22Rv1 (cell line): Measurements from ENCODE around the gene OTOF.

Source experiments
- H3K27ac ChIP-seq: fragments of 450-650 bp; 2 replicates; pipeline ENCODE4 v1.5.1; 2017
- ZFX ChIP-seq: fragments of 450-650 bp; IDR thresholded peaks from 2 replicates; pipeline ENCODE4 v1.6.1; 2017; ENCODE audit warnings: antibody characterized with exemption, borderline replicate concordance
- TF ChIP-seq, protein P1 (sequence below): fragments of 450-650 bp; IDR thresholded peaks from 2 replicates; pipeline ENCODE4 v1.5.1; 2017; ENCODE audit warnings: mild to moderate bottlenecking

The OTOF gene

DNA sequence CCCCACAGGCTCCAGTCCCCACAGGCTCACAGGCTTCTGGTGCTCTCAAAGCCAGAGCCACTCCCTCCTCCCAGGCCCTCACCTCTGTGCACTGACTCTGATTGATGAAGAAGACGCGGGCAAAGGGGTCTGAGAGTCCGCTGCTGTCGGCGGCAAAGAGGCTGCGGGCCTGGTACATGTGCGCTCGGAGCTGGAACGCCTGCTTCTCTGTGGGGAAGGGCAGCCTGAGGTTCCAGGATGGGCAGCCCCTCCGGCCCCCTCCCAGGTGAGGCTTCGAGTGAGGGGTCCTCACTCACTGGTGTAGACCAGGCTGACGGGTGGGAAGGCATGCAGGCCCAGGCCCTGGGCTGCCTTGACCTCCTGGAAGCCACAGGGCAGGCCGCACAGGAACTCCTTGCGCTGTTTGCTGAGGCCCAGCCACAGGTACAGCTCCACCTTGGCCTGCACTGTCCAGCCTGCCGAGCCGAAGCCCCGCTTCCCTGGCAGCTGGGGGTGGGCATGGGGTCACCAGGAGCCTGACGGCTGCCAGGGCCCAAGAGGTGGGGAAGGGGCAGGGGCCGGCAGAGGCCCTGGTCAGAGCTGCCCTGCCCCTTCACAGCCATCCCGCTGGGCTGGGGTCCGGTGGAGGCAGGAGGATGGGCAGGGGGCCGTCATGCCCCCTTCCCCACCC is 2.0 kb downstream of the OTOF start:
- no peak overlapping the region for H3K27ac ChIP-seq
- no peak for TF ChIP-seq ZFX
- TF ChIP-seq, protein P1, sequence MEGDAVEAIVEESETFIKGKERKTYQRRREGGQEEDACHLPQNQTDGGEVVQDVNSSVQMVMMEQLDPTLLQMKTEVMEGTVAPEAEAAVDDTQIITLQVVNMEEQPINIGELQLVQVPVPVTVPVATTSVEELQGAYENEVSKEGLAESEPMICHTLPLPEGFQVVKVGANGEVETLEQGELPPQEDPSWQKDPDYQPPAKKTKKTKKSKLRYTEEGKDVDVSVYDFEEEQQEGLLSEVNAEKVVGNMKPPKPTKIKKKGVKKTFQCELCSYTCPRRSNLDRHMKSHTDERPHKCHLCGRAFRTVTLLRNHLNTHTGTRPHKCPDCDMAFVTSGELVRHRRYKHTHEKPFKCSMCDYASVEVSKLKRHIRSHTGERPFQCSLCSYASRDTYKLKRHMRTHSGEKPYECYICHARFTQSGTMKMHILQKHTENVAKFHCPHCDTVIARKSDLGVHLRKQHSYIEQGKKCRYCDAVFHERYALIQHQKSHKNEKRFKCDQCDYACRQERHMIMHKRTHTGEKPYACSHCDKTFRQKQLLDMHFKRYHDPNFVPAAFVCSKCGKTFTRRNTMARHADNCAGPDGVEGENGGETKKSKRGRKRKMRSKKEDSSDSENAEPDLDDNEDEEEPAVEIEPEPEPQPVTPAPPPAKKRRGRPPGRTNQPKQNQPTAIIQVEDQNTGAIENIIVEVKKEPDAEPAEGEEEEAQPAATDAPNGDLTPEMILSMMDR: no peak

DNA sequence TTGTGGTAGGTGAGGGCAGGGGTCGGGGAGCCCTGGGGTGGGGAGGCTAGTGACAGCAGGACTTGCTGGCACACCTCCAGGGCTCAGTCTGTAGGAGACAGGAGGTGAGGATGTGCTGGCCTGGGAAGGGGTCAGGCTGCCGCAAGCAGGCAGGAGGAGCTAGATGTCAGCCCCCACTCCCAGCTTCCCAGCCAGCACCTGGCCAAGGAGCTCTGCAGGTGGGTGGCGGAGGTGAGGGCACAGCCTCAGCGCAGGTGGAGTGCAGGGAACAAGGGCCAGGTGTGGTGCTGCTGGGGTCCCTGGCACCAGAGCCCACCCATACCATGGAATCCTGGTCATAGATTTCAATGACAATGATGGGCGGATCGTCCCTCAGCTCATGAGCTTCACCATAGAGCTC is 2.9 kb downstream of the OTOF start:
- no peak overlapping the region for H3K27ac ChIP-seq
- TF ChIP-seq, protein P1: no peak
- TF ChIP-seq ZFX: no peak

DNA sequence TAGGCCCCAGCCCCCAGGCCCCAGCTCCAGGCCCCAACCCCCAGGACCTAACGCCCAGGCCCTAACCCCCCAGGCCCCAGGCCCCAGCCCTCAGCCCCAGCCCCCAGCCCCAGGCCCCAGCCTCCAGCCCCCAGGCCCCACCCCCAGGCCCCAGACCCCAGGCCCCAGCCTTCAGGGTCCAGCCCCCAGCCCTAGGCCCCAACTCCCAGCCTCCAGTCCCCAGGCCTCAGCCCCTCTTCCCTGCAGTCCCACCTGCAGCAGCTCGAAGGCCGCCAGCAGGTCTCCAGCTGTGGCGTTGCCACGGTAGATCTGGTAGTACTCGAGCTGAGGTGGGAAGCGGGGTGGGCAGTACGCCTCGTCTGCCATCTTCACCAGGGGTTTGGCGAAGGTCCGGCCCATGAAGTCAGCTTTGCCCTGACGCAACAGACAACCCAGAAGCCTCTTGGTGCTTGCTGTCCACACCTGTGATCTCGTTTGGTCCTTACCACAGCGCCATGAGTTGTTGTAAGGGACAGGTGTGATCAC is 3.6 kb downstream of the OTOF start:
- H3K27ac ChIP-seq: no peak overlapping the region
- TF ChIP-seq ZFX: no peak

DNA sequence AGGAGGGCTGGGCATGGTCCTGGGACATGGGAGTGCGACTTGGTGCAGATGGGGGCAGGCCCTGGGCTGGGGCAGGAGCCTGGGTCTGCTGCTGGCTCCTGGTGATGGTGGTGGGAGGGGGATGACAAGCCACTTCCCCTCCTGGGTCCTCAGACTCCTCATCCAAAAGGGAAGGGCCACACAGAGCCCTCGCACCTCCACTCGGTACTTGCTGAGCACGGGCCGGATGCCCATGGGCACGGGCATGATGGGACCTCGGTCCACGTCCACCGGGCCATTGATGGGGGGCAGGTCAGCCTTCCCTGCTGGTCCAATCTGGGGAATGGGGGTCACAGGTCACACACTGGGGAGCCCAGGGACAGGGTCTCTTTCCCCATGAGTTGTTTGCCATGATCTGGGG is 4.1 kb downstream of the OTOF start:
- no peak overlapping the region for H3K27ac ChIP-seq
- TF ChIP-seq ZFX: no peak
- TF ChIP-seq, protein P1: no peak

DNA sequence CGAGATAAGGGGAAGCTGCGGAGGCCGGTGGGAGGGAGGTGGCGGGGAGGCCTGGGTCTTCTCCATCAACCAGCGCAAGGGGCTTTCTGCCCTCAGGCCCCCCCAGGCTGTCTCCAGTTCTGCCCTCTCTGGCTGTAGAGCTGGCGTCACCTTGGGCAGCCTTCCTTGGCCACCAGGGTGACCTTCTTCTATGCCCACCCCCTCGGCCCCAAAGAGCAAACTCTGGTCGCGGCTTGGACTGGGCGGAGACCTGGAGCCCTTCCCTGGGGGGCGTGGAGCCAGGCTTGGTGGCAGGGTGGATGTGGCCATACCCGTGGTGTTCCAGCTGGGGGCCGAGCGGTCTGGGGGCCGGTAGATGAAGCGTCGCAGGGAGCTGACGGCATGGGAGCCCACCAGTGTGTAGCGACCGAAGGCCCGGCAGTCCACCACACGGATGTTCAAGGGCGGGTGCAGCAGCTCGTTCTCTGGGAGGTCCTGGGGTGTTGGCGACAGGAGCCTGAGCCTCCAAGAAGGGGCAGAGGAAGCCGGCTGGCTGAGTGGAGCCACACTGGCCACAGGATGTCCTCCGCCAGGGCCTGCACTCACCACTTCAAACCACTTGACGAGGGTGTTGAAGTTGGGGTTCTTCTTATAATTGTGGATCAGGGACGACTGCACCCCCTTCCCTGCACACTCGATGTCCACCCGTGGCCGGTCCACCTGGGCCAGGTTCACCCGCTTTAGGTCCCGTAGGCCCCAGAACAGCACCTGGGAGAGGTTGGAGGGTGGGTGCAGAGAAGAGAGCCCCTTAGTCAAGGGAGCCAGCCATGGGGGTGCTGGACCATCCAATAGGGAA is 4.9 kb downstream of the OTOF start:
- TF ChIP-seq, protein P1: no peak
- TF ChIP-seq ZFX: no peak
- no peak overlapping the region for H3K27ac ChIP-seq

DNA sequence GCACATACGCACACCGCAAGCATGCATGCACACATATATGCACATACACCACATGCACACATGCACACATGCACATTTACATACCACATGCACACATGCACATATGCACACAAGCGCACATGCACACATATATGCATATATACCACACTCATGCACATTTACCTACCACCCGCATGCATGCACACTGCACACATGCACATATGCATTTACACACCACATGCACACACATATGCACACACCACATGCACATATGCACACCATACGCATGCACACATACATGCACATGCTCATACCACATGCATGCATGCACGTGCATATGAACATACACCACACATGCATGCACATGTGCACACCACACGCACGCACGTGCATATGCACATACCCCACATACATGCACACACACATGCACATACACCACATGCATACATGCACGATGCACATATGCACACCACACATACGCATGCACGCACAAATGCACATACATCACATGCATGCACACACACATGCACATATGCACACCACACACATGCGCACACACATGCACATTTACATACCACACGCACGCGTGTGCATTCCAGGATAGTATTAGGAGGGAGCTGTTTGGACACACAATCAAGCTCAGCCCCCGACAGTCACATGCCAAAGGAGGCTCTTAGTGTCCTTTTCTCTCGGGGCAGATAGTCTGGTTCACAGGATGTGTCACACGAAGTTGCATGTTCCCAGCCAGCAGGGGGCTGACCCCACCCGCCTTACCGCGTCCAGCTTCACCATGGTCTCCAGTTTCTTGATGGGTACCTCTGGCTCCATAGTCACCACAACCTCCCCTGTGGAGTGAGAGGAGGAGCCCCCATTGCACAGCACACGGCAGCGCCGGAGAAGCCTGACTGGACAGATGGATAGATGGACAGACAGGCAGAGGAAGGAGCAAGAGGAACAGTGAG is 5.9 kb downstream of the OTOF start:
- H3K27ac ChIP-seq: no peak overlapping the region
- no peak for TF ChIP-seq ZFX
- TF ChIP-seq, protein P1: peak; percentile 16

DNA sequence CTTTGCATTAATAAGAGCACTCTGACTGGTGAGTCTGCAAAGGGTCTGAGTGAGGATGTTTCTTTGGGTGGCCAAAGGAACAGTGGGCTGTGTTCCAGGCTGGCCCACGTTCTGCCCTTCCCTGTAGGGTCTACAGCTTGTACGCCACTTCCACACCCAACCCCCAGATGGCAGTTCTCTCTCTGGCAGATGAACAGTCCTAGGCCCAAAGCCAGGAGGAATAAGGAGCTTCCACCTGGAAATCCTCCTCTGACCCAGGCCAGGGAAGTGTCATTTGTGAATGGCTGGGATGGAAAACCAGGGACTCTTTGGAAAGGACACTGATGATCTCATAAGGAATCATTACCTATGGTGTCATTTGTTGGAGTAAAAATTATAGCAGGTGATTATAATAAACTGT is 6.6 kb downstream of the OTOF start:
- TF ChIP-seq, protein P1: no peak
- TF ChIP-seq ZFX: no peak
- no peak overlapping the region for H3K27ac ChIP-seq
